Kidney epithelial cell (primary cell): Measurements from ENCODE around the gene ADAMTSL1. TPM values are rescaled to one million over a fixed set of nuclear protein-coding genes. Genes with fewer than 3 reads are reported as not detected.

ENCODE experiments used
- DNase-seq: peaks from one replicate; pipeline ENCODE4 v3.0.0-alpha.2; 2010; ENCODE audit warnings: low read depth
- H3K27me3 ChIP-seq: 2 replicates; pipeline ENCODE4 v1.6.0; 2011; ENCODE audit warnings: low read length; ENCODE audit not compliant: control insufficient read depth, insufficient read depth
- H3K36me3 ChIP-seq: 2 replicates; pipeline ENCODE4 v1.5.1; 2011; ENCODE audit warnings: low read length; ENCODE audit not compliant: control insufficient read depth, insufficient read depth
- H3K4me3 ChIP-seq: 2 replicates; pipeline ENCODE4 v1.5.1; 2011; ENCODE audit warnings: low read depth, mild to moderate bottlenecking, control low read depth, low read length
- total RNA-seq: library from RNA; depleted of rRNA; stranded (reverse); fragments of >200 nt; gene quantifications from 2 replicates; pipeline ENCODE4 v1.2.3, GENCODE V29; 2015
- TF ChIP-seq, protein P1 (sequence below): IDR thresholded peaks from 2 replicates; pipeline ENCODE4 v1.5.1; 2011; ENCODE audit warnings: mild to moderate bottlenecking, moderate library complexity, low read length, control low read depth, inconsistent platforms; ENCODE audit not compliant: insufficient read depth, poor library complexity, severe bottlenecking

ADAMTSL1 gene
- total RNA-seq, 1 donor from 2014 or later: 0.08 TPM

GRCh38 chr9:18479405-18479804, 5.5 kb downstream of the ADAMTSL1 start:
- no peak for DNase-seq
- H3K4me3 ChIP-seq: no peak overlapping the region
- H3K27me3 ChIP-seq: no peaks in the 10 kb centered on the region

DNA sequence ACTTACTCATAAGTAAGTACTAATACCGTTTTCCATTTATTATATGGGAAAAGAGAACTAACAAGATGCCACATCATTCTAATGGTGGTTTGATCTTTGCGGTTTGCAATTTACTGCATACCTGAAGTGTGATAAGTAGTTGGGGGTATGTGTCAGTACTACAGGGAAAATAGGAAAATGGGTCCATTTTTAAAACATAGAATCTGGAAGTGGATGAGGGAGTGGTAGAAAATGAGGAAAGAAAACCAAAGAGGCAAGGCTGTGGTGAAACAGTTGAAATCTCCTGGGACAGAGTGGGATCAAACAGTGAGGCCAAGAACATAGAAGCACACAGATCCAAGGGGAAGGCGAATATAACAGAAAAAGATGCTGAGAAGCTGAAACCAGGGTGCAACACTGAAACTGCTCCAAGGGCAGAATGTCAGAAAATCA, 6.7 kb downstream of the ADAMTSL1 start:
- no peak for DNase-seq
- no peak overlapping the region for H3K4me3 ChIP-seq
- H3K27me3 ChIP-seq: no peaks in the 10 kb centered on the region
- TF ChIP-seq, protein P1, sequence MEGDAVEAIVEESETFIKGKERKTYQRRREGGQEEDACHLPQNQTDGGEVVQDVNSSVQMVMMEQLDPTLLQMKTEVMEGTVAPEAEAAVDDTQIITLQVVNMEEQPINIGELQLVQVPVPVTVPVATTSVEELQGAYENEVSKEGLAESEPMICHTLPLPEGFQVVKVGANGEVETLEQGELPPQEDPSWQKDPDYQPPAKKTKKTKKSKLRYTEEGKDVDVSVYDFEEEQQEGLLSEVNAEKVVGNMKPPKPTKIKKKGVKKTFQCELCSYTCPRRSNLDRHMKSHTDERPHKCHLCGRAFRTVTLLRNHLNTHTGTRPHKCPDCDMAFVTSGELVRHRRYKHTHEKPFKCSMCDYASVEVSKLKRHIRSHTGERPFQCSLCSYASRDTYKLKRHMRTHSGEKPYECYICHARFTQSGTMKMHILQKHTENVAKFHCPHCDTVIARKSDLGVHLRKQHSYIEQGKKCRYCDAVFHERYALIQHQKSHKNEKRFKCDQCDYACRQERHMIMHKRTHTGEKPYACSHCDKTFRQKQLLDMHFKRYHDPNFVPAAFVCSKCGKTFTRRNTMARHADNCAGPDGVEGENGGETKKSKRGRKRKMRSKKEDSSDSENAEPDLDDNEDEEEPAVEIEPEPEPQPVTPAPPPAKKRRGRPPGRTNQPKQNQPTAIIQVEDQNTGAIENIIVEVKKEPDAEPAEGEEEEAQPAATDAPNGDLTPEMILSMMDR: no peak
- no peaks in the 10 kb centered on the region for H3K36me3 ChIP-seq

More at GRCh38 chr9:18479405-18479804, 5.5 kb downstream of the ADAMTSL1 start:
- no peaks in the 10 kb centered on the region for H3K36me3 ChIP-seq
- TF ChIP-seq, protein P1: no peak

DNA sequence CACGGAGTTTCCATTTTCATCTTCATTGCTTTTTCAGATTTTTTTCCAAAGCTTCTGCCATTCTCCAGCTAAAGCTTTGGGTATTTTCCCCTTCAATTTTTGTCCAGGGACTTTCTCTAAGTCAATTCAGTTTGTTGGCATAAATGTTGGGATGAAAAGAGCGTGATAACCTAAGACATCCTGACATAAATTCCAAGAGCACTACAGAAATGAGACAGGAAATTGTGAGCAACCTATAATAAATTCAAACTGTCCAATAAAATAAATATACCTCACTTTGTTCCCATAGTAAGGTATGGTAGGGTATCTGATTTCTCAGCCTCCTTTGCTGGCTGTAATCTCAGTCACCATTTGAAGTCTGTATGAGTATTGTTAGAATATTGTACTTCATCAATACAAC, 8.4 kb downstream of the ADAMTSL1 start:
- Histone ChIP-seq H3K4me3 (no peak overlapping the region), H3K27me3 (no peaks in the 10 kb centered on the region), H3K36me3 (no peaks in the 10 kb centered on the region)
- no peak for DNase-seq
- TF ChIP-seq, protein P1: no peak

GRCh38 chr9:18485714-18486113, 11.8 kb downstream of the ADAMTSL1 start:
- Histone ChIP-seq H3K27me3 (no peaks in the 10 kb centered on the region), H3K36me3 (no peaks in the 10 kb centered on the region), H3K4me3 (no peak overlapping the region)
- TF ChIP-seq, protein P1: no peak
- no peak for DNase-seq

DNA sequence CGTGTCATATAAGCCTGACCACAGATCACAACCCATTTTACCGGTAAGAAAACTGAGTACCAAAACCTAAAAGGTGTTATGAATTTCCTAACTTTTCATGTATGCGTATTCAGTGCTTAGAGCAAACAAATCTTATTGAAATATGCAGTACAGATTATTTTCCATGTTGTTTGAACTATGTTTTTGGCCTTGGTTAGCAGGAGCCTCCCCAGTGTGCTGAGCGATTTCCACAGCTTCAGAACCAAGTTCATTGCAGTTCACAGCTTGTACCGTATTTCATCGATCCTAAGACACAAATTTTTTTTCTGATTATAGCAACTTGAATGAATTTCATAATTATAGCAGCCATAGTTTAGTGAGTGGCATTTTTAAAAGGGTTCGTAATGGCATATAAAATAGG, 13.7 kb downstream of the ADAMTSL1 start:
- H3K4me3 ChIP-seq: no peak overlapping the region
- no peaks in the 10 kb centered on the region for H3K36me3 ChIP-seq
- TF ChIP-seq, protein P1: no peak
- no peaks in the 10 kb centered on the region for H3K27me3 ChIP-seq
- no peak for DNase-seq

DNA sequence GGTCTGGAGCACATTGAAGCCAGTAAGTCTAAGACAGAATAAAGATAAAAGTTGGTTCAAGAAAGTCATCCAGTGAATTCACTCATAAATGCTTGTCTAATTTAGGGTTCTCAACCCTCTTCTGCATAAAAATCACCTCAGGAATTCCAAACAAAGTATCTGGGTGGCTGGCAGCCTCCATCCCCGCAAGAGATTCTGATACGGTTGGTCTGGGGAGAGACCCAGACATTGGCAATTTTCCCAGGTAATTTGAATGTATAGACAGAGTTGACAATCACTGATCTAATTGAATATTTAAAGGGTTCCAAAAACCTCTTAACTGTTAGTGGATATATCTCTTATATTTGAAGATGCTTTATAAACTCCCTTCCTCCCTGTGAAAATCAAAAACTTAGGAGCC, 14.9 kb downstream of the ADAMTSL1 start:
- no peak for DNase-seq
- TF ChIP-seq, protein P1: no peak
- Histone ChIP-seq H3K4me3 (no peak overlapping the region), H3K36me3 (no peaks in the 10 kb centered on the region), H3K27me3 (no peaks in the 10 kb centered on the region)
